Measurements from ENCODE around the gene DPP3. TPM values are rescaled to one million over a fixed set of nuclear protein-coding genes. Genes with fewer than 3 reads are reported as not detected.

DPP3 gene
- total and polyA plus RNA-seq, 12 donors: 23.6 to 70.9 (median 33.5) TPM

DNA sequence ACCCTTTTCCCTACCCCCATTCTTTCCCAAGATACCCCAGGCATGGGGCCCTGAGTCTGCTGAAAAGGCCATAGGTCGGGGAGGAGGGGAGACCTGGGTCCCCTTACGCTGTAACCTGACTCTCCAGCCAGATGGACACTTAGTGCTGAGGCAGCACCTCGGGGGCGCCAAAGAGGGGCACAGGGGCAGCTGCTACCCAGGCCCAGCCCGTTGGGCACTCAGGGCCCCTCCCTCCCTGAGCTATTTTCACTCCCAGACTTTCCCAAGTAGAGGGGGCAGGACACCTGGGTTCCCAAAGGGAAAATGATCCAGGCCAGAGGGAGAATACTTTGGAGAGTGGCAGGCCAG, 67.4 kb downstream of the DPP3 start:
- Histone ChIP-seq H3K9me3 (replicated peaks in 1 of 3) (no peaks in the 10 kb centered on the region), H3K36me3 (replicated peaks in 1 of 2) (no peaks in the 10 kb centered on the region), H3K4me1 (replicated peaks in 1 of 2) (peaks cover 10 to 18% of the 10 kb centered on the region in 2 donors), H3K27ac (no peak overlapping the region), H3K27me3 (no peaks in the 10 kb centered on the region), H3K4me3 (no peak overlapping the region)
- TF ChIP-seq, protein P1, sequence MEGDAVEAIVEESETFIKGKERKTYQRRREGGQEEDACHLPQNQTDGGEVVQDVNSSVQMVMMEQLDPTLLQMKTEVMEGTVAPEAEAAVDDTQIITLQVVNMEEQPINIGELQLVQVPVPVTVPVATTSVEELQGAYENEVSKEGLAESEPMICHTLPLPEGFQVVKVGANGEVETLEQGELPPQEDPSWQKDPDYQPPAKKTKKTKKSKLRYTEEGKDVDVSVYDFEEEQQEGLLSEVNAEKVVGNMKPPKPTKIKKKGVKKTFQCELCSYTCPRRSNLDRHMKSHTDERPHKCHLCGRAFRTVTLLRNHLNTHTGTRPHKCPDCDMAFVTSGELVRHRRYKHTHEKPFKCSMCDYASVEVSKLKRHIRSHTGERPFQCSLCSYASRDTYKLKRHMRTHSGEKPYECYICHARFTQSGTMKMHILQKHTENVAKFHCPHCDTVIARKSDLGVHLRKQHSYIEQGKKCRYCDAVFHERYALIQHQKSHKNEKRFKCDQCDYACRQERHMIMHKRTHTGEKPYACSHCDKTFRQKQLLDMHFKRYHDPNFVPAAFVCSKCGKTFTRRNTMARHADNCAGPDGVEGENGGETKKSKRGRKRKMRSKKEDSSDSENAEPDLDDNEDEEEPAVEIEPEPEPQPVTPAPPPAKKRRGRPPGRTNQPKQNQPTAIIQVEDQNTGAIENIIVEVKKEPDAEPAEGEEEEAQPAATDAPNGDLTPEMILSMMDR (IDR thresholded peaks at IDR 0.05): no peak
- TF ChIP-seq POLR2A (IDR thresholded peaks at IDR 0.05): no peak
- no peak for DNase-seq
- WGBS, 4 donors: 33 to 100% (median 52%) methylated on average over 1 to 5 of the region's 5 CpGs
- intact Hi-C loops (cut with DNase I): loop anchor here in 1 of 2 donors (10.0 kb wide), 1 partner anchor 63 kb away; the partner anchor contains the start of gene DPP3

DNA sequence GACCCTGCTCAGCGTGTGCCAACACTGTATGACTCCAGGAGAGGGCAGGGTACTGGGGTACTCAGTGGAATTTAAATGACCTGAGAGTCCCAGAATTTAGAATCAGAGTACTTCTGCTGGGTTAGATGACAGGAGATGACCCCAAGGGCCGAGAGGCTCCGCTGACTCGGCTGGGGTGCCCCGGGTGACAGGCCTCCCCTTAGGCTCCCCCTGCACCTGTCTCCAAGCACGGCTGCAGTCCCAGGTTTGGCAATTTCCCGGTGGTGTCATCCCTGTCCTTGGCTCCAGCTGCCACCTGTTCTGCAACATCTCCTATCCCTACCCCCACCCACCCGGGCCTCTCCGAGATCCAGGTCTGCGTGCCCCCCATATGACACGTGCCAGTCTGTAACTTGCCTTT, 67.8 kb downstream of the DPP3 start:
- TF ChIP-seq POLR2A (IDR thresholded peaks at IDR 0.05): no peak
- TF ChIP-seq, protein P1 (IDR thresholded peaks at IDR 0.05): no peak
- no peaks in the 10 kb centered on the region for H3K36me3 ChIP-seq (replicated peaks in 1 of 2)
- intact Hi-C loops (cut with DNase I): loop anchor here in 1 of 2 donors (10.0 kb wide), 1 partner anchor 63 kb away; the partner anchor contains the start of gene DPP3
- H3K9me3 ChIP-seq (replicated peaks in 1 of 3): no peaks in the 10 kb centered on the region
- WGBS, 4 donors: 50 to 72% (median 53%) methylated on average over 3 to 11 of the region's 11 CpGs
- H3K4me1 ChIP-seq (replicated peaks in 1 of 2): peaks cover 10 to 18% of the 10 kb centered on the region in 2 donors
- DNase-seq: no peak
- no peak overlapping the region for H3K27ac ChIP-seq
- no peak overlapping the region for H3K4me3 ChIP-seq
- no peaks in the 10 kb centered on the region for H3K27me3 ChIP-seq

DNA sequence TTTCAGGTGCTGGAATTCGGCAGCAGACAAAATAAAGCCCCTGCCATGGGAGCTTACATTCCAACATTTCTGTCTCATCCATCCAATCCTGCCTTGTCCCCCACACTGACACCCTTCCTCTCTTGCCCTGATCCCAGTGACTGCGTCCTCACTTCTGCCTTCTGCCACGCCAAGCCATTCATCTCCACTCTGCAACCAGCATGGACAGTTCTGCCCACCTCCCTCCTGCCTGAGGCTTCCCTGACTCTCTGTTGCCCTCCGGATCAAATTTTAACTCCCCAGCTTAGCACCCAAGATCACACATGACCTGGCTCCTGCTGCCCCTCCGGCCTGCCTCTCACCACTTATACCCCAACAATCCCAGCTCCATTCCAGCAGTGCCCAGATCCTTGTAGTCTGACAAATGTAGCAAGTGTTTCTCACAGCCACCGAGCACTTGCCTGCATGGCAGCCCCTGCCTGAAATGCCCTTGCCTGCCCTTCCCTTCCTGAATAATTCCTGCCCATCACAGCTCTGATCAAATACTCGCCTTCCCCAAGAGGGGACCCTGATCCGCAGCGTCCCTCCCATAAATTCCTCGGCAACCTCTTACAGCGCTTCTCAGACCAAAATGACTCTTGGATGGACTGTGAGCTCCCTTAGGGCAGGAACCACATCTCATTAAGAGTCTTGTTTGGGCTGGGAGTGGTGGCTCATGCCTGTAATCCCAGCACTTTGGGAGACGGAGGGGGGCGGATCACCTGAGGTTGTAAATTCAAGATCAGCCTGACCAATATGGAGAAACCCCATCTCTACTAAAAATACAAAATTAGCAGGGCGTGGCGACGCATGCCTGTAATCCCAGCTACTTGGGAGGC, 68.8 kb downstream of the DPP3 start:
- no peak overlapping the region for H3K27ac ChIP-seq
- TF ChIP-seq, protein P1 (IDR thresholded peaks at IDR 0.05): no peak
- no peak for TF ChIP-seq POLR2A (IDR thresholded peaks at IDR 0.05)
- WGBS, 4 donors: 59 to 62% (median 60%) methylated on average over 16 of the region's 16 CpGs
- no peaks in the 10 kb centered on the region for H3K27me3 ChIP-seq
- H3K36me3 ChIP-seq (replicated peaks in 1 of 2): no peaks in the 10 kb centered on the region
- intact Hi-C loops (cut with DNase I): loop anchor here in 1 of 2 donors (10.0 kb wide), 1 partner anchor 64 kb away; the partner anchor contains the start of gene DPP3
- DNase-seq: no peak
- no peaks in the 10 kb centered on the region for H3K9me3 ChIP-seq (replicated peaks in 1 of 3)
- peaks cover 10 to 12% of the 10 kb centered on the region in 2 donors for H3K4me1 ChIP-seq (replicated peaks in 1 of 2)
- no peak overlapping the region for H3K4me3 ChIP-seq

DNA sequence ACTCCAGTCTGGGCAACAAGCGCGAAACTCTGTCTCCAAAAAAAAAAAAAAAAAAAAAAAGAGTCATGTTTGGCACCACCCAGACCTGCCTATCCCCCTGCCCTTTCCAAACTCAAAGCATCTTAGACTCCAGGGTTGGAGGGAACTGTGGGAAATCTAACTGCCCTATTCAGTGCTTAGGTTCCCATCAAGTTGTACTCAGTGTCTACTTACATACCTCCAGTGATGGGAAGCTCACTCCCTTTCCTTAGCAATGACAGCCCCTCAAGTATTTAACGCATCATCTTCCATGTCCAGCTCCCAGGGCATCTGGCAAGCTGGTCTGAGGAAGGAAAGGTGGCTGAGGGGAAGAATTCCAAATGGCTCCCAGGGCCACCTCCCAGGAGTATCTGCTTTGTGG, 69.5 kb downstream of the DPP3 start:
- DNase-seq: no peak

More for the DNA sequence above, 69.5 kb downstream of the DPP3 start:
- WGBS, 4 donors: 88 to 91% (median 90%) methylated on average over 3 of the region's 3 CpGs
- intact Hi-C loops (cut with DNase I): loop anchor here in 1 of 2 donors (10.0 kb wide), 1 partner anchor 65 kb away; the partner anchor contains the start of gene DPP3
- H3K9me3 ChIP-seq (replicated peaks in 1 of 3): no peaks in the 10 kb centered on the region
- H3K27me3 ChIP-seq: no peaks in the 10 kb centered on the region
- TF ChIP-seq, protein P1 (IDR thresholded peaks at IDR 0.05): no peak
- no peak for TF ChIP-seq POLR2A (IDR thresholded peaks at IDR 0.05)
- no peak overlapping the region for H3K4me3 ChIP-seq
- H3K27ac ChIP-seq: no peak overlapping the region
- H3K36me3 ChIP-seq (replicated peaks in 1 of 2): no peaks in the 10 kb centered on the region
- H3K4me1 ChIP-seq (replicated peaks in 1 of 2): peaks cover 10% of the 10 kb centered on the region in 2 donors

Data from adrenal gland (tissue), 12 donors.